Subcutaneous adipose tissue (tissue), 4 donors: ENCODE measurements around the gene IVNS1ABP. TPM values are rescaled to one million over a fixed set of nuclear protein-coding genes. Genes with fewer than 3 reads are reported as not detected.

Source experiments
- CTCF ChIP-seq: fragments of 450-650 bp; IDR thresholded peaks from one replicate; pipeline ENCODE4 v1.5.1; 2016; ENCODE audit warnings: low read depth, mild to moderate bottlenecking, control low read depth, antibody characterized with exemption, moderate library complexity
- total RNA-seq, 4 donors: library from RNA; depleted of rRNA; stranded (reverse); fragments of >200 nt; gene quantifications; one replicate each; pipeline ENCODE4 v1.1.0, GENCODE V29; 2016

IVNS1ABP gene
- total RNA-seq, 4 donors from 2014 or later: 96.7 to 110 (median 103) TPM

- TF ChIP-seq CTCF: no peak
Observed at GRCh38 chr1:185342672-185343259, 25.7 kb upstream of the IVNS1ABP start.

DNA sequence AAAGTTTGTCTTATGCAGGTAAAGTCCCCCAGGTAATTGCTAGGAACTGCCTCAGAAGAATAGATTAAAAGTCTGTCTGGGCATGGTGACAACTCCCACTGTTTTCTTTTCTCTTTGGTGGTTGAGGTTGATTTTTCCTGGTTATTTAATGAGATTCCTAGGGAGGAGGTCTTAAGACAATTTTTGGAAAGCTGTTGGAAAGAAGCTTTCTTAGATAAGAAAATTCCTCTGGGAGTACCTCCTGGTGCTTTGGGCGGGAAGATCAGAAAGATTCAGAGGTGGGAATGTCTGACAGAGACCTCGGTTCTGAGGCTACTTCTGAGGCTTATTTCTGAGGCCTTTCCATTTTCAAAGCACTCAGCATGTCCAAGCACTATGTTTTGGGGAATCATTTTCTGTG is 25.0 kb upstream of the IVNS1ABP start:
- TF ChIP-seq CTCF: no peak

DNA sequence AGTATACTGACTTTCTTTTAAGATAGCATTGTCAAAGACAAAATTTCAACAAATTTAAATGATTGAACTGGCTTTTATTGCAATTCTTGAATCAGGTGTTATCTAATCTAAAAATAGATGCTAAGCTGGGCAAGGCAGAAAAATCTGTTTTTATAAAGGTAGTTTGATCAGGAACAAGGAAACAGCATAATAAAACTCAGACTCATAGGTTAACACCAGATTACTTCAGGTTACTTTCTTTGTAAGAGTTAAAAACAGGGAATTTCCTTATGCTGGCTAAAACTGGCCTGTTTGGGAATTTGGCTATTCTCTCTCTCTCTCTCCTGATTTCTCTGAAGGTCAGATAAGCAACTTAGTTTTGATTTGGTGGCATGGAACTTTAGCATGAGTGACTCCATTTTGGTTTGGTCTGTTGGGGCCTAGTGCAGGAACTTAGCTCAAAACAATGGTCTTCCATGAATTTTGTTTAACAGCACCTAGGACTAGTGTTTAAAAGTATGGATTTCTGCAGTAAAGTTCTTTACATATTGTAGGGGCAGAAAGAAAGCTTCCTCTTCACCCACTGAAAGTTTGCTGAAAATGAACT is 24.2 kb upstream of the IVNS1ABP start:
- no peak for TF ChIP-seq CTCF

DNA sequence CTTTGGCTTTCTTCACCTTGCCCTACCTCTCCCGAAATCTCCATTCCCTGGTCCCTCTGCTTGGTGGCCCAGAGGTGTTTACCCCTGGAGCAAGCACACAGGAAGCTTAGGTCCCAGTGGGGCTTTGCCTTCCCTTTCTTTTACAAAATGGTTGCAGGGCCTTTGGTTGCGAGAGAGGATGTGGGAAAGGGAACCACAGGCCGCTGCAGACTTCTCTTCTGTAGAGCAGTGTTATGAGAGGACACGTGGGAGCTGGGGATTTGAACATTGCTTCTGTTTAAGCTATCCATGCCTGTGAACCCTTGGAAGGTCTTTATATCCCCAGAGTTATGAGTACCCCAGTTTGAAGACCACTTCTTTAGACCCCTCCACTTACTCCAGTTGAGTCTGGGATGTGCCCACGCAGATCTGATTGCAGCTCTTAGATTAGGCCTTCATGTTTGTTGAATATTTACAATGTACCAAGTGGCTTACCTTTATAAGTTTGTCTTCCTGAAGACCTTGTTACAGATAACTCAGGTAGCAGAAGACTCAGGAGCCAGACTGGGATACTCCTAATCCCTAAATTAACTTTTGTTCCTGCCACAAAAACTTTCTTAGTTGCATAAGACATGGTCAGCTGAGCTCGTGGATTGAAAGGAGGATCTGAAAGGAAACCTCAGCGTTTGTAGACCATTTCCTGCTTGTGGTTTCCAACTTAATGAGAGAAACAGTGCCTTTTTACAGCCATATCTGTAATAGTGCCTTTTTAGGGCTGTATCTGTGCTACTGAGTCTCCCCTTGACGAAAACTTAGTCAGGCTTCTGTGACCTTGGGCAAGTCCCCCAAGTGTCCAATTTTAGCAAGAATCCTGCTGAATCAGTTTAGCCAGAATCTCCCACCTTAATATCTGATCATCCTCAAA is 21.9 kb upstream of the IVNS1ABP start:
- TF ChIP-seq CTCF: no peak

- no peak for TF ChIP-seq CTCF
Observed at GRCh38 chr1:185337246-185337645, 20.2 kb upstream of the IVNS1ABP start.

- no peak for TF ChIP-seq CTCF
Observed at GRCh38 chr1:185334182-185334581, 17.1 kb upstream of the IVNS1ABP start.

- TF ChIP-seq CTCF: no peak
Observed at GRCh38 chr1:185328255-185328654, 11.2 kb upstream of the IVNS1ABP start.
